Kidney (tissue), 14 donors: ENCODE results near the gene GRIK3. TPM values are rescaled to one million over a fixed set of nuclear protein-coding genes. Genes with fewer than 3 reads are reported as not detected.

ENCODE experiments used
- DNase-seq, 5 donors: peaks; one replicate each; pipeline ENCODE4 v3.0.0-alpha.2; 2013 to 2020
- FAIRE-seq: peaks from 2 replicates; lab custom pipeline; 2012; peaks lifted over from hg19 to GRCh38; lab: Jason Lieb, UNC
- H3K27ac ChIP-seq, 2 donors: one replicate each; pipeline ENCODE4 v1.7.0; 2013; ENCODE audit warnings: low read depth in 2 of 2, low read length in 2 of 2, inconsistent platforms in 1 of 2
- H3K27me3 ChIP-seq: one replicate; pipeline ENCODE4 v1.7.1; 2013; ENCODE audit warnings: low read length, inconsistent platforms; ENCODE audit not compliant: control insufficient read depth, insufficient read depth
- H3K36me3 ChIP-seq, 3 donors: one replicate each; pipeline versions ENCODE4 v1.7.0 to v1.7.1; 2013; ENCODE audit warnings: low read length in 3 of 3, control low read depth in 1 of 3, inconsistent platforms in 1 of 3; ENCODE audit not compliant: insufficient read depth in 3 of 3, control insufficient read depth in 2 of 3
- H3K4me1 ChIP-seq, 3 donors: one replicate each; pipeline versions ENCODE4 v1.7.0 to v1.7.1; 2013; ENCODE audit warnings: low read length in 3 of 3, inconsistent platforms in 1 of 3, low read depth in 1 of 3; ENCODE audit not compliant: control insufficient read depth in 2 of 3, insufficient read depth in 2 of 3
- H3K4me3 ChIP-seq, 3 donors: one replicate each; pipeline versions ENCODE4 v1.7.0 to v1.8.1; 2013; ENCODE audit warnings: low read length in 3 of 3, control low read depth in 1 of 3, inconsistent platforms in 1 of 3
- H3K9ac ChIP-seq, 3 donors: one replicate each; pipeline versions ENCODE4 v1.7.0 to v1.7.1; 2013; ENCODE audit warnings: low read length in 3 of 3, control low read depth in 1 of 3, inconsistent platforms in 1 of 3
- H3K9me3 ChIP-seq, 3 donors: one replicate each; pipeline versions ENCODE4 v1.7.0 to v1.7.1; 2013; ENCODE audit warnings: low read length in 3 of 3, control low read depth in 1 of 3, inconsistent platforms in 1 of 3; ENCODE audit not compliant: control insufficient read depth in 2 of 3, insufficient read depth in 1 of 3
- intact Hi-C: fragments of 100-400 bp; cut with DNase I; formaldehyde crosslinking; loops from one replicate; pipeline ENCODE4 v1.11.1; 2022
- polyA plus RNA-seq: library from polyadenylated mRNA; stranded (reverse); fragments of 350-450 nt; fragmentation: Illumina TruSeq; extraction: RNeasy Lipid Tissue Mini Kit (QIAGEN cat#74804); gene quantifications from one replicate; pipeline ENCODE4 v1.2.3, GENCODE V29; 2014; ENCODE audit warnings: low read depth, low replicate concordance; ENCODE audit not compliant: insufficient read depth
- total RNA-seq: library from RNA; stranded (reverse); fragmentation: NEBNext Ultra II Directional; extraction: Animal tissue kit (Norgen Biotek cat#: 25700); gene quantifications from one replicate; pipeline ENCODE4 v1.2.1, GENCODE V29; 2021
- TF ChIP-seq, protein P1 (sequence below): IDR thresholded peaks from 3 replicates; pipeline ENCODE4 v1.5.1; 2012; ENCODE audit warnings: mild to moderate bottlenecking, moderate library complexity, borderline replicate concordance; ENCODE audit not compliant: insufficient read depth; ENCODE audit errors: extremely low read depth
- donor health status: control.
- donor health status: control.
- donor health status: control.
- donor health status: control.
- donor health status: control.
- donor health status: DM: yes; HTN: yes; CAD: no.
- donor health status: Normal renal cell carcinoma (clear cell type).

The GRIK3 gene
- total and polyA plus RNA-seq, 2 donors from 2014 or later: 0.06 to 0.38 TPM

DNA sequence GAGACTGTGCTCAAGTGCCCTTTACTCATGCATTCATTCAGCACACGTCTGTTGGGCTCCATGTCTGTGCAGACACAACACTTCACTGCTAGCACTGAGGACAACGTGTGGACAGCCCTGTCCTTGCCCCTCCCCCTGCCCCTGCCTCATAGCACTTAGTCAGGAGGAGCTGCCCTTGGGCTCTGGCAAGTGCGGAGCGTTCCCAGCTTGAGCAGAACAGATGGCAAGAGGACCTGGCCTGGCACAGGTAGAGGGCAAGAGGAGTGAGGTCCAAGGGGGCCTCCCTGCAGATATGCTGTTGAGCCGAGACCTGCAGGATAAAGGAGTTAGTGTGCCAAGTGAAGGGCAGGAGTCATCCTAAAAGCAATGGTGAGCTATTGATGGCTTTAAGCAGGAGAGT, 81.3 kb downstream of the GRIK3 start:
- no peaks in the 10 kb centered on the region for H3K4me1 ChIP-seq
- intact Hi-C loops: no loop called here
- H3K9me3 ChIP-seq: no peaks in the 10 kb centered on the region
- no peak for DNase-seq
- TF ChIP-seq, protein P1, sequence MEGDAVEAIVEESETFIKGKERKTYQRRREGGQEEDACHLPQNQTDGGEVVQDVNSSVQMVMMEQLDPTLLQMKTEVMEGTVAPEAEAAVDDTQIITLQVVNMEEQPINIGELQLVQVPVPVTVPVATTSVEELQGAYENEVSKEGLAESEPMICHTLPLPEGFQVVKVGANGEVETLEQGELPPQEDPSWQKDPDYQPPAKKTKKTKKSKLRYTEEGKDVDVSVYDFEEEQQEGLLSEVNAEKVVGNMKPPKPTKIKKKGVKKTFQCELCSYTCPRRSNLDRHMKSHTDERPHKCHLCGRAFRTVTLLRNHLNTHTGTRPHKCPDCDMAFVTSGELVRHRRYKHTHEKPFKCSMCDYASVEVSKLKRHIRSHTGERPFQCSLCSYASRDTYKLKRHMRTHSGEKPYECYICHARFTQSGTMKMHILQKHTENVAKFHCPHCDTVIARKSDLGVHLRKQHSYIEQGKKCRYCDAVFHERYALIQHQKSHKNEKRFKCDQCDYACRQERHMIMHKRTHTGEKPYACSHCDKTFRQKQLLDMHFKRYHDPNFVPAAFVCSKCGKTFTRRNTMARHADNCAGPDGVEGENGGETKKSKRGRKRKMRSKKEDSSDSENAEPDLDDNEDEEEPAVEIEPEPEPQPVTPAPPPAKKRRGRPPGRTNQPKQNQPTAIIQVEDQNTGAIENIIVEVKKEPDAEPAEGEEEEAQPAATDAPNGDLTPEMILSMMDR: no peak
- H3K36me3 ChIP-seq: no peaks in the 10 kb centered on the region
- no peak overlapping the region for H3K4me3 ChIP-seq
- no peak overlapping the region for H3K27ac ChIP-seq
- no peak overlapping the region for H3K9ac ChIP-seq
- no peak for FAIRE-seq
- H3K27me3 ChIP-seq: no peaks in the 10 kb centered on the region

DNA sequence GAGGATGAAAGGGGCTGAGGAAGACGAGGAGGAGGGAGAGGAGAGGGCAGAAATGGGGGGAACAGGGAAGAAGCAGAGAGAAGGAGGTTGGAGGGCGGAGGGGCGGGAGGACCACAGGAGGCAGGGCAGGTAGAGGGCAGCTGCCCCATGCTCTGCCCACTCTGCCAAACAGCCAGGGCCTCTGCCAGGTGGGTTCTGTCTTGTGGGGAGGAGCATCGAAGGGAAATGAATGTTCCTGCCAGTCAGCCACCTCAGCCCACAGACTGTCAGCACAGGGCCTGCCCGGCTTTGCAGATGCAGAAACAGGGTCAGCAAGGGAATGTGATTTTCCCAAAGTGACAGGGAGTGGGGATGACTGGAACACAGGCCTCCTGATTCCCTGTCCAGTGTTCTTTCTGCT, 82.6 kb downstream of the GRIK3 start:
- no peak overlapping the region for H3K4me3 ChIP-seq
- no peaks in the 10 kb centered on the region for H3K27me3 ChIP-seq
- H3K9ac ChIP-seq: no peak overlapping the region
- H3K4me1 ChIP-seq: no peaks in the 10 kb centered on the region
- H3K27ac ChIP-seq: no peak overlapping the region
- no peaks in the 10 kb centered on the region for H3K9me3 ChIP-seq
- DNase-seq (no peak), FAIRE-seq (no peak)
- H3K36me3 ChIP-seq: no peaks in the 10 kb centered on the region
- intact Hi-C loops: no loop called here
- TF ChIP-seq, protein P1: no peak

DNA sequence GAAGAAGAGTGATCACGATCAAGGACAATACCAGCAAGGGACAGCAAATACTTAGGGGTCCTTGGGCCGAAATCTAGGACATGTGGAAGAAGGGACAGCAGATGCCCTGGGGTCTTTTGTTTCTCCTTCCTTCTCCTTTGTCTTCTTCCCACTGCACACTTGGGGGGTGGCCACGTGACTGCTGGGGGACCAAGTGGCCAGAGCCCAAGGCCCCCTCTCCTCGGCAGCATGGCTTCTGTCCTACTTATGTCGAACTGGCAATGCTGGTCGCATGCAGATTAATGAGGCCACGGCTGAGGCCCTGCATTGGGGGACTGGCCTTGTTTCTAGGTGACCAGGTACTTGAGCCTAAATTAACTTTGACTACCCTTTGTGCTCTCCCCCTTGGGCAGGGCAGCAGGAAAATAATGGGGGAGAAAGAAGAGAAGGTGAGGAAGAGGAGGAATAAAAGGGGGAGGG, 83.0 kb downstream of the GRIK3 start:
- TF ChIP-seq, protein P1: no peak
- no peak overlapping the region for H3K4me3 ChIP-seq
- H3K27me3 ChIP-seq: no peaks in the 10 kb centered on the region
- H3K9ac ChIP-seq: no peak overlapping the region
- H3K27ac ChIP-seq: no peak overlapping the region
- DNase-seq (no peak), FAIRE-seq (no peak)
- H3K4me1 ChIP-seq: no peaks in the 10 kb centered on the region
- H3K9me3 ChIP-seq: no peaks in the 10 kb centered on the region
- no peaks in the 10 kb centered on the region for H3K36me3 ChIP-seq
- intact Hi-C loops: no loop called here
